ENCODE measurements around the gene FGD3.
"Not testable (repeated sequence)": the region's sequence is repeated elsewhere in the genome, so short reads cannot be mapped to it uniquely, and the experiment has no call there.

The FGD3 gene

GRCh38 chr9:92947268-92948037 lies at the start of gene FGD3:
Gene FGD3 (plus strand): TSS chr9:92947523. CDS start chr9:92976257, 28,734 bp downstream.
- DNase-seq: peak in 2 of 56 donors; percentile 32 to 46

- not testable (repeated sequence) for DNase-seq
Observed at GRCh38 chr9:92905137-92905536, 42.2 kb upstream of the FGD3 start.

- peak in 1 of 56 donors; percentile 0 for DNase-seq
Observed at GRCh38 chr9:92911511-92912475, 35.5 kb upstream of the FGD3 start.

GRCh38 chr9:92917176-92917800 lies 30.0 kb upstream of the FGD3 start:
- DNase-seq: no peak

- DNase-seq: no peak
Observed at GRCh38 chr9:92920437-92920836, 26.9 kb upstream of the FGD3 start.

GRCh38 chr9:92931606-92932005 lies 15.7 kb upstream of the FGD3 start:
- no peak for DNase-seq

- no peak for DNase-seq
Observed at GRCh38 chr9:92934321-92934720, 13.0 kb upstream of the FGD3 start.

GRCh38 chr9:92938025-92938424 lies 9.3 kb upstream of the FGD3 start:
- no peak for DNase-seq

- no peak for DNase-seq
Observed at GRCh38 chr9:92941861-92942260, 5.5 kb upstream of the FGD3 start.

- no peak for DNase-seq
Observed at GRCh38 chr9:92942688-92943616, 4.4 kb upstream of the FGD3 start.

- DNase-seq: no peak
Observed at GRCh38 chr9:92944921-92945320, 2.4 kb upstream of the FGD3 start.

- DNase-seq: no peak
Observed at GRCh38 chr9:92945796-92946195, 1.5 kb upstream of the FGD3 start.

GRCh38 chr9:92948038-92948534 lies 763 bp downstream of the FGD3 start:
- no peak for DNase-seq

GRCh38 chr9:92948632-92949031 lies 1.3 kb downstream of the FGD3 start:
- no peak for DNase-seq

GRCh38 chr9:92949266-92949982 lies 2.1 kb downstream of the FGD3 start:
- no peak for DNase-seq

- DNase-seq: no peak
Observed at GRCh38 chr9:92950359-92950955, 3.1 kb downstream of the FGD3 start.

- DNase-seq: no peak
Observed at GRCh38 chr9:92952906-92953610, 5.7 kb downstream of the FGD3 start.

- no peak for DNase-seq
Observed at GRCh38 chr9:92954049-92954861, 6.9 kb downstream of the FGD3 start.

Measured in nucleus accumbens (tissue), 56 donors.